ACHN (cell line): Measurements from ENCODE around the gene PROSER3.
A peak's percentile ranks its signal among the peaks of the same experiment; 100 is the strongest.
"Not testable (repeated sequence)": the region's sequence is repeated elsewhere in the genome, so short reads cannot be mapped to it uniquely, and the experiment has no call there.

Source experiments
- DNase-seq: peaks from one replicate; pipeline ENCODE4 v3.0.0-alpha.2; 2015
- in situ Hi-C: cut with HindIII; loops from 2 replicates; pipeline ENCODE4 v1.10.0; 2017; ENCODE audit warnings: low sequenced_read_pairs, low pct_ligation_motif_present, low pct_unique_long_range_greater_than_20kb

The PROSER3 gene

GRCh38 chr19:35767288-35768081, 9.5 kb downstream of the PROSER3 start:
- in situ Hi-C loops, result no loop called here
- peak; percentile 27 for DNase-seq

DNA sequence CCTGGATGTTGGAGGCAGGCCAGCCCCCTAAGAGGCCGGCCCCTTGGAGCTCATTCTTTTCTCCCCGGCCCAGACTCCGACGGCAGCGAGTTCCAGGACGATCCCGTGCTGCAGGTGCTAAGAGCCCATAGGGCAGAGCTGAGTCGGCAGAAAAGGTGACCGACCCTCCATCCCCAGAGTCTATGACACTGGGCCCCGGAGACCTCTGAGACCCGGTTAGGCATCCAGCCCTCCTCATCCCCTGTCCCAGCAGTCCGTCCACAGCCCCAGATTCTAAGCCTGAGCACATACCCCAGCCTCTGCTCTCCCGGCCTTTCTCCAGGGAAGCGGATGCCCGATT, 10.1 kb downstream of the PROSER3 start:
- no peak for DNase-seq
- in situ Hi-C loops, result no loop called here

DNA sequence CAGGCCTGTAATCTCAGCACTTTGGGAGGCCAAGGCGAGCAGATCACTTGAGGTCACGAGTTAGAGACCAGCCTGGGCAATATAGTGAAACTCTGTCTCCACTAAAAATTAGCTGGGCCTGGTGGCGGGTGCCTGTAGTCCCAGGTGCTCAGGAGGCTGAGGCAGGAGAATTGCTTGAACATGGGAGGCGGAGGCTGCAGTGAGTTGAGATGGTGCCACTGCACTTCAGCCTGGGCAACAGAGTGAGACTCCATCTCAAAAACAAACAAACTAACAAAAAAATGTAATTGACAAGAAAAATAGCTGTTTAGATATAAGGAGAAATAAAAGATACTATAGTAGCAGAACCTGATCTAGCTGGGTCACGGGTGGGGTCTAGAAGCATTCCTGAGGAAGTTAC, 14.4 kb downstream of the PROSER3 start:
- in situ Hi-C loops, DNase-seq: not testable (repeated sequence)

- DNase-seq, result peak; percentile 79
- in situ Hi-C loops, result no loop called here
Measured at GRCh38 chr19:35773020-35773806, 15.2 kb downstream of the PROSER3 start.

- in situ Hi-C loops, result no loop called here
- no peak for DNase-seq
Measured at GRCh38 chr19:35774274-35775045, 16.5 kb downstream of the PROSER3 start.

- no peak for DNase-seq
- in situ Hi-C loops, result no loop called here
Measured at GRCh38 chr19:35775046-35775297, 17.0 kb downstream of the PROSER3 start.

GRCh38 chr19:35775298-35776101, 17.5 kb downstream of the PROSER3 start, which contains the start of gene ARHGAP33:
Gene ARHGAP33 (plus strand): TSS chr19:35775564. CDS start chr19:35775659, 95 bp downstream.
- peak; percentile 97 for DNase-seq
- in situ Hi-C loops, result no loop called here

- no peak for DNase-seq
- in situ Hi-C loops, result no loop called here
Measured at GRCh38 chr19:35776102-35776788, 18.3 kb downstream of the PROSER3 start.

- DNase-seq, result no peak
- in situ Hi-C loops, result no loop called here
Measured at GRCh38 chr19:35777086-35777841, 19.3 kb downstream of the PROSER3 start.

DNA sequence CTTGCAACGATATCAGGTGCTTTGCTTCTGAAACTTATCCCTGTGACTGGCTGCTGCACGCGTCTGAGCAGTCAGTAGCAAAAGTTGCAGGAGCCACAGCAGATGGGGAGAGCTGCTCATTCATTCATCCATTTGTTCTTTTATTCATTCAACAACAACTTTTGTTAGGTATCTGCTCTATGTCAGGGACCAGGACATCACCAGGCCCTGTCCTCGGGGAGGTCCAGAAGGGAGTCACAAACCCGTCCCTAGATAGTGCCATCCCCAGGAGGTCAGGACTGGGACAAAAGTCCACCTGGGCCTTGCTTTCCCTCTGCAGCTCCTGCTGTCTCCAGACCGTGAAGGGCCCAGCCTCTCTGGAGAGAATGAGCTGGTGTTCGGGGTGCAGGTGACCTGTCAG, 20.0 kb downstream of the PROSER3 start:
- in situ Hi-C loops, result no loop called here
- no peak for DNase-seq

DNA sequence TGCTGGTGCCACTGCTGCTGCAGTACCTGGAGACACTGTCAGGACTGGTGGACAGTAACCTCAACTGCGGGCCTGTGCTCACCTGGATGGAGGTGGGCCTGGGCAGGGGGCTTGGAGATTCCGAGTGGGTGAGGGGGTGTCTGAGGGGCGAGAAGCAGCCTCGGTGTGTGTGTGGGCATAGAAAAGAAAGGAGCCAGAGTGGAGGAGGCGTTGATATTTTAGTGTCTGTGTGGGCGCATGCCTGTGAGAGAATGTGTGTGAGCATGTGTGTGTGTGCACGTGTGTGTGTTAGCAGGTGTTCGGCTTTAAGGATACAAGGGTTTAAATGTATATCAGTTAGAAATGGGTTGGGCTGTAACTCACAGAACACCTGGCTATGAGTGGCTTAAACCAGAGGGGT, 21.1 kb downstream of the PROSER3 start:
- in situ Hi-C loops, result no loop called here
- DNase-seq, result no peak

- in situ Hi-C loops, result no loop called here
- no peak for DNase-seq
Measured at GRCh38 chr19:35780058-35780457, 22.1 kb downstream of the PROSER3 start.

DNA sequence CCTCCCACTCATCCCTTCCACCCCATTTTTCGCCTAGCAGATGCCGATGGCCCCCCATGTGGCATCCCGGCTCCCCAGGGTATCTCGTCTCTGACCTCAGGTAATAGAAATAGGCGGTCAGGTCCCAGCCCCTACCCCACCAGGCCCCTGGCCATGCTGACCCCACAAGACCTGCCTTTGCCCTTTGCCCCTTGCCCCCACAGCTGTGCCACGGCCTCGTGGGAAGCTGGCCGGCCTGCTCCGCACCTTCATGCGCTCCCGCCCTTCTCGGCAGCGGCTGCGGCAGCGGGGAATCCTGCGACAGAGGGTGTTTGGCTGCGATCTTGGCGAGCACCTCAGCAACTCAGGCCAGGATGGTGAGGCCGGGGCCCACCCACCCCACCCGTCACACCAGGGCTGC, 22.7 kb downstream of the PROSER3 start:
- DNase-seq, result no peak
- in situ Hi-C loops, result no loop called here

- in situ Hi-C loops, result no loop called here
- no peak for DNase-seq
Measured at GRCh38 chr19:35781650-35782049, 23.7 kb downstream of the PROSER3 start.

- in situ Hi-C loops, result no loop called here
- DNase-seq, result no peak
Measured at GRCh38 chr19:35782589-35782988, 24.6 kb downstream of the PROSER3 start.

DNA sequence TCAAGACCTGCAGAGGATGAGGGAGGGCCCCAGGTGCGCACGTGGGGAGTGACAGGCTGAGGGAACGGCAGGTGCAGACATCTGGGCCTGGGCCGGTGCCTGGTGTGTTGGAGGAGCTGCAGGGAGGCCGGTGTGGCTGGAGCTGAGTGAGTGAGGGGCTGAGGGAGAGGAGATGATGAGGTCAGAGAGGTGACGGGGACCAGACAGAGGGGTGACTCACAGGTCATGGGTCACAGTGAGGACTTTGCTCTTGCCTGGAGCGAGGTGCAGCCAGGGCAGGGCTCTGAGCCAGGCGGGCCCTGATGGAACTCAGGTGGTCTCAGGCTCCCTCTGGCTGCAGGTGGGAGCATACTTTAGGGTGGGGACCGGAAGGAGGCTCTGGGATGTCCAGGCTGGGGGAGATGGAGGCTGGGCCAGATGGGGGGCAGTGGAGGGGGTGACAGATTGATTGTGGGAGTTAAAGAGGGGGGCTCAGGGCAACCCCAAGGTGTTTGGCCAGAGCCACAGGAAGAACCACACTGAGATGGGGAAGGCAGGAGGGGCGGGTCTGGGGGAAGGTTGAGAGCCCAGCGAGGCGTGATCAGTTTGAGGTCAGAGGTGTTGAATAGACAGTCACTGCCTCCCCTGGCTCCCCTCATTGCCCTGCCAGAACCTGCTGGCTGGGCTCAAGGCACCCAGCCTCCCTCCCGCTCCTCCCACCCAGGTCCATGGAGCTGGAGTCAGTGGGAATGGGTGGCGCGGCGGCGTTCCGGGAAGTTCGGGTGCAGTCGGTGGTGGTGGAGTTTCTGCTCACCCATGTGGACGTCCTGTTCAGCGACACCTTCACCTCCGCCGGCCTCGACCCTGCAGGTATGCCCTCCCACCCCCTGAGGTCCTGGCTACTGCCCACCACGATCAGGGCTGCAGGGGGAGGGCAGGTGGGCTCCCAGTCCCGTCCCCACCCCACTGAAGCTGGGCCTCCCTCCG, 25.8 kb downstream of the PROSER3 start:
- DNase-seq, result no peak
- in situ Hi-C loops, result no loop called here
